Measurements from ENCODE around the gene RBM33. TPM values are rescaled to one million over a fixed set of nuclear protein-coding genes. Genes with fewer than 3 reads are reported as not detected.

RBM33 gene
- total and polyA plus RNA-seq, 2 of the 8 experiments (the other 6 are each of a cell fraction or from before 2014, with no cell fraction given) = 16.5 to 64.6 TPM

GRCh38 chr7:155751409-155751808 lies 106.9 kb downstream of the RBM33 start (continued):
- TF ChIP-seq JUND (IDR thresholded peaks at IDR 0.05; ENCODE audit: low read length) = no peak
